GM18505 (cell line): Measurements from ENCODE around the gene SPEN.

ENCODE experiments used
- ATAC-seq: cut with Tn5 transposase; IDR thresholded peaks from one replicate; pipeline ENCODE4 v1.9.1; 2021; ENCODE audit not compliant: unreplicated experiment
- POLR2A ChIP-seq: IDR thresholded peaks from 4 replicates; pipeline ENCODE4 v1.6.1; 2011; ENCODE audit warnings: borderline replicate concordance; ENCODE audit not compliant: insufficient read depth, insufficient read length; ENCODE audit errors: extremely low read depth

Gene SPEN

GRCh38 chr1:15856888-15857287 lies 9.4 kb downstream of the SPEN start:
- TF ChIP-seq POLR2A: no peak
- no peak for ATAC-seq

GRCh38 chr1:15858069-15858670 lies 10.7 kb downstream of the SPEN start:
- TF ChIP-seq POLR2A: no peak
- ATAC-seq: no peak

- no peak for TF ChIP-seq POLR2A
- no peak for ATAC-seq
Observed at GRCh38 chr1:15858672-15859372, 11.3 kb downstream of the SPEN start.

- no peak for TF ChIP-seq POLR2A
- ATAC-seq: no peak
Observed at GRCh38 chr1:15863156-15863901, 15.8 kb downstream of the SPEN start.

- no peak for ATAC-seq
- no peak for TF ChIP-seq POLR2A
Observed at GRCh38 chr1:15866721-15867201, 19.3 kb downstream of the SPEN start.

- ATAC-seq: no peak
- no peak for TF ChIP-seq POLR2A
Observed at GRCh38 chr1:15867288-15867687, 19.8 kb downstream of the SPEN start.

- no peak for ATAC-seq
- no peak for TF ChIP-seq POLR2A
Observed at GRCh38 chr1:15869413-15869812, 21.9 kb downstream of the SPEN start.

- ATAC-seq: no peak
- TF ChIP-seq POLR2A: no peak
Observed at GRCh38 chr1:15870421-15870820, 22.9 kb downstream of the SPEN start.

GRCh38 chr1:15874471-15874870 lies 27.0 kb downstream of the SPEN start:
- ATAC-seq: no peak
- TF ChIP-seq POLR2A: no peak

GRCh38 chr1:15876357-15877055 lies 29.0 kb downstream of the SPEN start:
- no peak for TF ChIP-seq POLR2A
- no peak for ATAC-seq

GRCh38 chr1:15881961-15882360 lies 34.5 kb downstream of the SPEN start:
- TF ChIP-seq POLR2A: no peak
- ATAC-seq: no peak

GRCh38 chr1:15882665-15883064 lies 35.2 kb downstream of the SPEN start:
- TF ChIP-seq POLR2A: no peak
- no peak for ATAC-seq

- ATAC-seq: no peak
- TF ChIP-seq POLR2A: no peak
Observed at GRCh38 chr1:15883326-15883725, 35.8 kb downstream of the SPEN start.
